ENCODE measurements around the gene SLC1A7. TPM values are rescaled to one million over a fixed set of nuclear protein-coding genes. Genes with fewer than 3 reads are reported as not detected.

Gene SLC1A7
- total RNA-seq: 1 to 10 TPM in 1 of 6 experiments, under 1 TPM in 5; 0.31 to 1.3 (median 0.61) TPM
- long read RNA-seq: 0 reads

- TF ChIP-seq CTCF (IDR thresholded peaks at IDR 0.05) (no peak), POLR2A (IDR thresholded peaks at IDR 0.05) (no peak)
- Histone ChIP-seq H3K4me3 (no peak within 1 kb of the TSS), H3K4me1 (peaks cover 0 to 23% (median 8%) of the 10 kb centered on the region in 4 donors), H3K27ac (no peak within 1 kb of the TSS), H3K27me3 (no peaks in the 10 kb centered on the region), H3K36me3 (no peaks in the 10 kb centered on the region), H3K9me3 (no peaks in the 10 kb centered on the region)
- no peak for ATAC-seq
- DNase-seq: peak in 1 of 3 donors; percentile 28
- 100% methylated on average over 4 of the region's 21 CpGs for WGBS (ENCODE audit: insufficient coverage, low coverage, low lambda C conversion rate, missing lambda C conversion rate)
- intact Hi-C loops (cut with DNase I): no loop called here
Measured at GRCh38 chr1:53142226-53142853, at the start of gene SLC1A7. Gene SLC1A7, minus strand, starts transcription at chr1:53142638. Its CDS starts 189 bp downstream, at chr1:53142449.

GRCh38 chr1:53190210-53190611, 47.8 kb upstream of the SLC1A7 start:
- no peaks in the 10 kb centered on the region for H3K9me3 ChIP-seq
- ATAC-seq (peak; percentile 75 to 87 (median 84)), DNase-seq (peak; percentile 74 to 81 (median 75))
- peak overlapping the region in 2 of 3 donors; percentile 10 to 12 for H3K4me3 ChIP-seq
- TF ChIP-seq CTCF (IDR thresholded peaks at IDR 0.05) (peak; percentile 26 to 51 (median 40)), POLR2A (IDR thresholded peaks at IDR 0.05) (peak; percentile 20)
- no peaks in the 10 kb centered on the region for H3K27me3 ChIP-seq
- H3K4me1 ChIP-seq: peaks cover 0 to 36% (median 17%) of the 10 kb centered on the region in 4 donors
- intact Hi-C loops (cut with DNase I): no loop called here
- WGBS (ENCODE audit: insufficient coverage, low coverage, low lambda C conversion rate, missing lambda C conversion rate): 33% methylated on average over 9 of the region's 10 CpGs
- peak overlapping the region in 2 of 3 donors; percentile 54 to 58 for H3K27ac ChIP-seq
- no peaks in the 10 kb centered on the region for H3K36me3 ChIP-seq

- no peak overlapping the region for H3K27ac ChIP-seq
- no peaks in the 10 kb centered on the region for H3K9me3 ChIP-seq
- H3K36me3 ChIP-seq: no peaks in the 10 kb centered on the region
- intact Hi-C loops (cut with DNase I): loop anchor here in 1 of 2 donors (10.0 kb wide), 1 partner anchor 274 kb away; no protein-coding TSS in a partner anchor
- peaks cover 0 to 36% (median 14%) of the 10 kb centered on the region in 4 donors for H3K4me1 ChIP-seq
- 55% methylated on average over 5 of the region's 5 CpGs for WGBS (ENCODE audit: insufficient coverage, low coverage, low lambda C conversion rate, missing lambda C conversion rate)
- no peak for TF ChIP-seq POLR2A (IDR thresholded peaks at IDR 0.05)
- no peak for TF ChIP-seq CTCF (IDR thresholded peaks at IDR 0.05)
- ATAC-seq (no peak), DNase-seq (no peak)
- H3K27me3 ChIP-seq: no peaks in the 10 kb centered on the region
- no peak overlapping the region for H3K4me3 ChIP-seq
Measured at GRCh38 chr1:53189061-53189460, 46.6 kb upstream of the SLC1A7 start.

GRCh38 chr1:53188099-53188498, 45.7 kb upstream of the SLC1A7 start:
- Histone ChIP-seq H3K27me3 (no peaks in the 10 kb centered on the region), H3K4me3 (no peak overlapping the region), H3K9me3 (no peaks in the 10 kb centered on the region), H3K27ac (no peak overlapping the region), H3K4me1 (peaks cover 0 to 44% (median 15%) of the 10 kb centered on the region in 4 donors), H3K36me3 (no peaks in the 10 kb centered on the region)
- DNase-seq (no peak), ATAC-seq (no peak)
- TF ChIP-seq CTCF (IDR thresholded peaks at IDR 0.05): no peak
- no peak for TF ChIP-seq POLR2A (IDR thresholded peaks at IDR 0.05)
- 82% methylated on average over 1 of the region's 4 CpGs for WGBS (ENCODE audit: insufficient coverage, low coverage, low lambda C conversion rate, missing lambda C conversion rate)
- intact Hi-C loops (cut with DNase I): loop anchor here in 1 of 2 donors (10.0 kb wide), 1 partner anchor 273 kb away; no protein-coding TSS in a partner anchor
